IMR-90 (cell line): Measurements from ENCODE around the gene TPX2. TPM values are rescaled to one million over a fixed set of nuclear protein-coding genes. Genes with fewer than 3 reads are reported as not detected.

Source experiments
- ATAC-seq: fragments of 200-7000 bp; cut with Tn5 transposase; 2 replicates; pipeline ENCODE4 v1.9.1; 2020; ENCODE audit warnings: low read depth, mild to moderate bottlenecking, moderate library complexity
- BruUV-seq: library from RNA; stranded (reverse); fragments of 400-500 nt; replicated peaks from 2 replicates; lab custom pipeline; 2021; lab: Mats Ljungman, UMichigan
- CTCF ChIA-PET: fragments of 300-600 bp; formaldehyde crosslinking; extraction: SDS; loops from one replicate; lab custom pipeline; 2021; ENCODE audit warnings: antibody characterized with exemption; lab: Yijun Ruan, JAX
- POLR2A ChIA-PET: fragments of 300-600 bp; sonication (Branson Sonifier 250); formaldehyde crosslinking; loops from one replicate; lab custom pipeline; 2022; ENCODE audit warnings: antibody characterized with exemption; ENCODE audit not compliant: unreplicated experiment; lab: Charles Lee
- DNase-seq: peaks from one replicate; pipeline ENCODE4 v3.0.0; 2013
- H2AFZ ChIP-seq: replicated peaks from 2 replicates; pipeline ENCODE3; 2013; ENCODE audit warnings: low read length, mild to moderate bottlenecking; ENCODE audit not compliant: poor library complexity
- H2AK5ac ChIP-seq: 2 replicates; pipeline ENCODE4 v1.6.1; 2013; ENCODE audit warnings: low read depth, low read length, inconsistent platforms
- H2AK9ac ChIP-seq: replicated peaks from 2 replicates; pipeline ENCODE3; 2013; ENCODE audit warnings: mild to moderate bottlenecking, low read depth, low read length, moderate library complexity; ENCODE audit not compliant: poor library complexity
- H2BK120ac ChIP-seq: 2 replicates; pipeline ENCODE4 v1.6.1; 2013; ENCODE audit warnings: low read depth, low read length, inconsistent platforms
- H2BK15ac ChIP-seq: 3 replicates; pipeline ENCODE4 v1.6.1; 2013; ENCODE audit warnings: low read depth, low read length, inconsistent platforms
- H2BK20ac ChIP-seq: 2 replicates; pipeline ENCODE4 v1.6.1; 2013; ENCODE audit warnings: low read depth, mild to moderate bottlenecking, inconsistent platforms, low read length, moderate library complexity
- H2BK5ac ChIP-seq: 2 replicates; pipeline ENCODE4 v1.6.1; 2013; ENCODE audit warnings: mild to moderate bottlenecking, low read depth, low read length, inconsistent platforms; ENCODE audit not compliant: poor library complexity, severe bottlenecking
- H3K14ac ChIP-seq: replicated peaks from 2 replicates; pipeline ENCODE4 v1.6.1; 2013; ENCODE audit warnings: low read depth, low read length, inconsistent platforms
- H3K18ac ChIP-seq: 2 replicates; pipeline ENCODE4 v1.6.1; 2013; ENCODE audit warnings: low read depth, low read length, control low read depth
- H3K23ac ChIP-seq: 2 replicates; pipeline ENCODE4 v1.6.1; 2013; ENCODE audit warnings: low read depth, low read length, inconsistent platforms
- H3K27ac ChIP-seq: 2 replicates; pipeline ENCODE4 v1.5.1; 2013; ENCODE audit warnings: mild to moderate bottlenecking, control low read depth, low read length; ENCODE audit not compliant: insufficient read depth
- H3K27me3 ChIP-seq: 2 replicates; pipeline ENCODE4 v1.6.1; 2013; ENCODE audit warnings: low read length; ENCODE audit not compliant: control insufficient read depth, insufficient read depth
- H3K36me3 ChIP-seq: 2 replicates; pipeline ENCODE4 v1.6.1; 2013; ENCODE audit warnings: low read length, mixed read lengths; ENCODE audit not compliant: control insufficient read depth, insufficient read depth
- H3K4ac ChIP-seq: 2 replicates; pipeline ENCODE4 v1.6.1; 2013; ENCODE audit warnings: low read depth, low read length, inconsistent platforms
- H3K4me1 ChIP-seq: 2 replicates; pipeline ENCODE4 v1.6.1; 2013; ENCODE audit warnings: low read length, mixed read lengths; ENCODE audit not compliant: control insufficient read depth, insufficient read depth
- H3K4me2 ChIP-seq: 2 replicates; pipeline ENCODE4 v1.6.1; 2013; ENCODE audit warnings: low read depth, mild to moderate bottlenecking, control low read depth, low read length, moderate library complexity
- H3K4me3 ChIP-seq: 2 replicates; pipeline ENCODE4 v1.5.1; 2013; ENCODE audit warnings: low read depth, mild to moderate bottlenecking, control low read depth, low read length, moderate library complexity; ENCODE audit not compliant: insufficient read depth
- H3K56ac ChIP-seq: 2 replicates; pipeline ENCODE4 v1.6.1; 2013; ENCODE audit warnings: low read length, inconsistent platforms; ENCODE audit not compliant: insufficient read depth; ENCODE audit errors: extremely low read depth
- H3K79me1 ChIP-seq, 2 experiments: 2 replicates each; pipeline ENCODE4 v1.6.1; 2013; ENCODE audit warnings: low read length in 2 of 2, inconsistent platforms in 1 of 2, low read depth in 1 of 2
- H3K9ac ChIP-seq: 2 replicates; pipeline ENCODE4 v1.6.1; 2013; ENCODE audit warnings: low read depth, low read length, control low read depth
- H3K9me1 ChIP-seq: 2 replicates; pipeline ENCODE4 v1.6.1; 2013; ENCODE audit warnings: low read length, inconsistent platforms; ENCODE audit not compliant: insufficient read depth
- H3K9me3 ChIP-seq: 2 replicates; pipeline ENCODE4 v1.6.1; 2013; ENCODE audit warnings: low read length; ENCODE audit not compliant: control insufficient read depth, insufficient read depth
- H4K20me1 ChIP-seq: 2 replicates; pipeline ENCODE4 v1.6.1; 2013; ENCODE audit warnings: low read length, inconsistent platforms; ENCODE audit not compliant: insufficient read depth
- H4K5ac ChIP-seq: 2 replicates; pipeline ENCODE4 v1.6.1; 2013; ENCODE audit warnings: mild to moderate bottlenecking, low read depth, low read length, control low read depth
- H4K8ac ChIP-seq, 2 experiments: 2 replicates each; pipeline ENCODE4 v1.6.1; 2013; ENCODE audit warnings: low read depth in 2 of 2, low read length in 2 of 2, control low read depth in 1 of 2, inconsistent platforms in 1 of 2
- H4K91ac ChIP-seq: 2 replicates; pipeline ENCODE4 v1.6.1; 2013; ENCODE audit warnings: low read depth, low read length, inconsistent platforms; ENCODE audit not compliant: insufficient read depth
- CEBPB ChIP-seq: IDR thresholded peaks from 2 replicates; pipeline ENCODE4 v1.6.1; 2012; ENCODE audit warnings: low read depth, low read length, improper control_type of control experiment
- CTCF ChIP-seq: conservative IDR thresholded peaks from 2 replicates; pipeline ENCODE4 v1.5.1; 2012; ENCODE audit warnings: mild to moderate bottlenecking, low read depth, low read length, improper control_type of control experiment
- ELK1 ChIP-seq: fragments of 150-350 bp; IDR thresholded peaks from 2 replicates; pipeline ENCODE4 v1.6.1; 2016; ENCODE audit warnings: low read depth, mild to moderate bottlenecking, low read length, moderate library complexity, borderline replicate concordance
- FOS ChIP-seq: fragments of 150-350 bp; IDR thresholded peaks from 2 replicates; pipeline ENCODE4 v1.6.1; 2016; ENCODE audit warnings: low read depth, low read length
- POLR2A ChIP-seq: IDR thresholded peaks from 2 replicates; pipeline ENCODE4 v1.6.1; 2012; ENCODE audit warnings: mild to moderate bottlenecking, low read depth, low read length
- RFX5 ChIP-seq: IDR thresholded peaks from 2 replicates; pipeline ENCODE4 v1.8.0; 2012; ENCODE audit warnings: low read depth, mild to moderate bottlenecking, low read length, moderate library complexity
- USF2 ChIP-seq: fragments of 150-350 bp; IDR thresholded peaks from 2 replicates; pipeline ENCODE4 v1.6.1; 2017; ENCODE audit warnings: mild to moderate bottlenecking, antibody characterized with exemption, low read length, low read depth
- WGBS, 2 experiments: methylation state at CpG; one replicate each; pipeline versions ENCODE4 v1.1.5 to v1.1.7; 2013; ENCODE audit warnings: missing lambda C conversion rate in 2 of 2; ENCODE audit not compliant: insufficient read length in 1 of 2; ENCODE audit errors: extremely low coverage in 2 of 2; 5-methylcytosine and 5-hydroxymethylcytosine counted together
- dilution Hi-C: fragments of 300-500 bp; cut with HindIII; formaldehyde crosslinking; loops from one replicate; pipeline ENCODE4 v1.14.3; 2018; ENCODE audit warnings: low sequenced_read_pairs; ENCODE audit not compliant: unreplicated experiment
- in situ Hi-C: fragments of 300-500 bp; cut with MboI; formaldehyde crosslinking; loops from 3 replicates; pipeline ENCODE4 v1.14.3; 2019; ENCODE audit warnings: low sequenced_read_pairs, inconsistent platforms, mixed read lengths
- intact Hi-C: fragments of 100-400 bp; cut with micrococcal nuclease; formaldehyde crosslinking; loops from 2 replicates; pipeline ENCODE4 v1.10.0; 2022
- polyA plus RNA-seq, 3 experiments: library from polyadenylated mRNA; depleted of rRNA; stranded (reverse); fragments of >200 nt; gene quantifications; 2 replicates each; pipeline ENCODE4 v1.2.3, GENCODE V29; 2012; ENCODE audit warnings: low replicate concordance in 1 of 3
- total RNA-seq: library from RNA; depleted of rRNA; stranded (reverse); fragments of >200 nt; gene quantifications from 2 replicates; pipeline ENCODE4 v1.2.3, GENCODE V29; 2012

The TPX2 gene
- total and polyA plus RNA-seq, 2 of the 4 experiments (the other 2 are of a cell fraction) = 28.5 to 72.2 TPM

- H4K20me1 ChIP-seq = no peaks in the 10 kb centered on the region; the same call in 1 of the 2 replicates
- no peak overlapping the region for H3K27ac ChIP-seq
- peak overlapping the region; percentile 35; the same call in 1 of the 2 replicates for H2BK120ac ChIP-seq
- peak overlapping the region in 1 of 2 experiments; percentile 32; a peak in 1 of 4 replicates for H4K8ac ChIP-seq
- CTCF ChIA-PET = interaction anchor here (0.5 kb wide), 1 partner anchor 12 kb away, joined by 3 read pairs; no protein-coding TSS in a partner anchor
- H2AK9ac ChIP-seq = no peak overlapping the region
- WGBS, 2 experiments = no CpG with 5 or more reads among the region's 6 CpGs
- H3K56ac ChIP-seq = no peak overlapping the region
- peak overlapping the region; percentile 68 for H2BK5ac ChIP-seq
- H3K4me2 ChIP-seq = peak overlapping the region; percentile 7; the same call in 1 of the 2 replicates
- POLR2A ChIA-PET = interaction anchor here (0.6 to 0.9 kb wide), 3 partner anchors 56 to 145 kb away, joined by 3 to 7 read pairs (median 3); no protein-coding TSS in a partner anchor
- no peak overlapping the region for H3K18ac ChIP-seq
- peak overlapping the region; percentile 55; the same call in 1 of the 2 replicates for H3K4ac ChIP-seq
- H2BK20ac ChIP-seq = peak overlapping the region; percentile 60
- H3K9ac ChIP-seq = no peak overlapping the region
- peaks cover 36% of the 10 kb centered on the region for H3K4me1 ChIP-seq
- no peaks in the 10 kb centered on the region for H3K9me3 ChIP-seq
- BruUV-seq = no TSS peak
- peaks cover 31% of the 10 kb centered on the region for H3K36me3 ChIP-seq
- no peak overlapping the region for H3K4me3 ChIP-seq
- intact Hi-C loops = no loop called here
- in situ Hi-C loops = no loop called here
- H2BK15ac ChIP-seq = peak overlapping the region; percentile 89; the same call in 2 of the 3 replicates
- peaks cover 27 to 78% of the 10 kb centered on the region in 2 experiments for H3K79me1 ChIP-seq
- H3K23ac ChIP-seq = peak overlapping the region; percentile 94
- peak overlapping the region; percentile 38; the same call in 1 of the 2 replicates for H4K91ac ChIP-seq
- no peak overlapping the region; the same call in 1 of the 2 replicates for H4K5ac ChIP-seq
- H3K27me3 ChIP-seq = no peaks in the 10 kb centered on the region
- peak overlapping the region; percentile 63 for H2AK5ac ChIP-seq
- no peak for DNase-seq
- no peak for TF ChIP-seq USF2
- TF ChIP-seq ELK1 = no peak
- TF ChIP-seq RFX5 = no peak
- no peak for TF ChIP-seq FOS
- no peak for TF ChIP-seq CEBPB
- TF ChIP-seq CTCF = no peak
- TF ChIP-seq POLR2A = no peak
- H2AFZ ChIP-seq = no peak overlapping the region
- peak overlapping the region; percentile 85 for H3K14ac ChIP-seq
- ATAC-seq = no peak
- peaks cover 33% of the 10 kb centered on the region for H3K9me1 ChIP-seq
- dilution Hi-C loops = no loop called here
Observed at GRCh38 chr20:31717478-31718201, 21.4 kb upstream of the TPX2 start.
